ENCODE results near the gene BMERB1.
"Not testable (repeated sequence)": the region's sequence is repeated elsewhere in the genome, so short reads cannot be mapped to it uniquely, and the experiment has no call there.

Gene BMERB1

GRCh38 chr16:15464401-15465186, 30.2 kb downstream of the BMERB1 start:
- FAIRE-seq (no peak), DNase-seq (ENCODE audit: insufficient read length, low spot score) (no peak)
- no peak for TF ChIP-seq POLR2A (IDR thresholded peaks at IDR 0.05; ENCODE audit: low read depth, low read length)

GRCh38 chr16:15466131-15466530, 31.7 kb downstream of the BMERB1 start:
- TF ChIP-seq POLR2A (IDR thresholded peaks at IDR 0.05; ENCODE audit: low read depth, low read length) = no peak
- DNase-seq (ENCODE audit: insufficient read length, low spot score) (no peak), FAIRE-seq (no peak)

GRCh38 chr16:15466886-15467781, 32.7 kb downstream of the BMERB1 start:
- DNase-seq (ENCODE audit: insufficient read length, low spot score) (no peak), FAIRE-seq (peak; percentile 64)
- no peak for TF ChIP-seq POLR2A (IDR thresholded peaks at IDR 0.05; ENCODE audit: low read depth, low read length)

DNA sequence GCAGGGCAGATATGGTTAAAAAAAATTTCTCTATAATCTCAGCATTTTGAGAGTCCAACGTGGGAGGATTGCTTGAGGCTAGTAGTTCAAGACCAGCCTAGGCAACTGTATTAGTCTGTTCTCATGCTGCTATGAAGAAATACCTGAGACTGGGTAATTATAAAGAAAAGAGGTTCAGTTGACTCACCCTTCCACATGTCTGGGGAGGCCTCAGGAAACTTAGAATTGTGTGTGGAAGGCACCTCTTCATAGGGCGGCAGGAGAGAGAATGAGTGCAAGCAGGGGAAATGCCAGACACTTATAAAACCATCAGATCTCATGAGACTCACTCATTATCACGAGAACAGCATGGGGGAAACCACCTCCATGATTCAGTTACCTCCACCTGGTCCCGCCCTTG, 42.6 kb downstream of the BMERB1 start:
- DNase-seq (ENCODE audit: insufficient read length, low spot score); FAIRE-seq: not testable (repeated sequence)

- no peak for DNase-seq (ENCODE audit: insufficient read length, low spot score)
- no peak for FAIRE-seq
- TF ChIP-seq POLR2A (IDR thresholded peaks at IDR 0.05; ENCODE audit: low read depth, low read length) = no peak
Measured at GRCh38 chr16:15477802-15478201, 43.4 kb downstream of the BMERB1 start.

- DNase-seq (ENCODE audit: insufficient read length, low spot score) (peak; percentile 82), FAIRE-seq (peak; percentile 99)
- no peak for TF ChIP-seq POLR2A (IDR thresholded peaks at IDR 0.05; ENCODE audit: low read depth, low read length)
Measured at GRCh38 chr16:15482068-15482747, 47.8 kb downstream of the BMERB1 start.

- DNase-seq (ENCODE audit: insufficient read length, low spot score) (no peak), FAIRE-seq (no peak)
Measured at GRCh38 chr16:15482748-15483298, 48.4 kb downstream of the BMERB1 start.

DNA sequence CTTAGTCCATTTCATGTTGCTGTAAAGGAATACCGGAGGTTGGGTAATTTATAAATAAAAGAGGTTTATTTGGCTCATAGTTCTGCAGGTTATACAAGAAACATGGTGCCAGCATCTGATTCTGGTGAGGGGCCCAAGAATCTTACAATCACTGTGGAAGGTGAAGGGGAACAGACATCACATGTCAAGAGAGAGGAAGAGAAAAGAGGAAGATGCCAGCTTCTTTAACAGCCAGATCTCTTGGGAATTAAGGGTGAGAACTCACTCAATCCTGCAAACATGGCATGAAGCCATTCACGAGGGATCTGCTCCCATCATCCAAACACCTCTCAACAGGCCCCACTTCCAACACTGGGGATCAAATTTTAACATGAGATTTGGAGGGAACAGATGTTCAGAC, 49.5 kb downstream of the BMERB1 start:
- TF ChIP-seq POLR2A (IDR thresholded peaks at IDR 0.05; ENCODE audit: low read depth, low read length) = no peak
- DNase-seq (ENCODE audit: insufficient read length, low spot score) (no peak), FAIRE-seq (no peak)

More at GRCh38 chr16:15482748-15483298, 48.4 kb downstream of the BMERB1 start:
- TF ChIP-seq POLR2A (IDR thresholded peaks at IDR 0.05; ENCODE audit: low read depth, low read length) = no peak

GRCh38 chr16:15484662-15485061, 50.3 kb downstream of the BMERB1 start:
- FAIRE-seq (no peak), DNase-seq (ENCODE audit: insufficient read length, low spot score) (no peak)
- no peak for TF ChIP-seq POLR2A (IDR thresholded peaks at IDR 0.05; ENCODE audit: low read depth, low read length)

DNA sequence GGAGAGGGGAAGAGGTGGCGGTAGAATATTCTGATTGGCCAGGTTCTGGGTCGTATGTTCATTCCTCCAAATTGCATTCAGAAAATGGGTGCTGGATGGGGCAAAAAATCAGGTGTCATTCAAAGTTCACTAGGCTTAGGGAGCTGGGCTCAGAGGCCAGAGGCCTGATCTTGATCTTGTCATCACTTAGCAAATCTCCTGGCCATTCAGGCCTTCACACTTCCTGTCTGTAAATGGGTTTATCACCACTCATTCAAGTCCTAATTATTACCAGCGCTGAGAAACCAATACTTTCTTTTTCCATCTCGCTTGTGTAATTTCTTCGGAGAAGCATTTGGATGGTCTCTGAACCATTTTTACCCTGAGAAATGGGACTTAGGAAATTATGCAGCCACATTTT, 50.8 kb downstream of the BMERB1 start:
- TF ChIP-seq POLR2A (IDR thresholded peaks at IDR 0.05; ENCODE audit: low read depth, low read length) = no peak
- no peak for DNase-seq (ENCODE audit: insufficient read length, low spot score)
- no peak for FAIRE-seq

DNA sequence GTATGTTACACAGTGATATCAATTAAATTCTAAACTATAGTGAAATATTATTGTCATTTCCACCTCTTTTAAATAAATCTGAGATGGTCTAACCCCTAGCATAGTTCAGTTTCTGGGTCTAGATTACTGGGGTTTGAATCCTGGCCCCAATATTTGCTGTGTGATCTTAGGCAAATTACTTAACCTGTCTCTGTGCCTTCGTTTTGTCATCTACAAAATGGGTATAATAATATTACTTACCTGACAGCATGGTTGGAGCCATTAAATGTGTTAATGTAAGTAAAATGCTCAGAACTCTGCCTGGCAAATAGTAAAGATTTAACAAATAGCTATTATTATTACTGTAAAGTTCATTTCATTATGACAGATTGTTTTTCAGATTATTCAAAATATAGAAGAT, 52.3 kb downstream of the BMERB1 start:
- TF ChIP-seq POLR2A (IDR thresholded peaks at IDR 0.05; ENCODE audit: low read depth, low read length) = no peak
- FAIRE-seq (no peak), DNase-seq (ENCODE audit: insufficient read length, low spot score) (no peak)

DNA sequence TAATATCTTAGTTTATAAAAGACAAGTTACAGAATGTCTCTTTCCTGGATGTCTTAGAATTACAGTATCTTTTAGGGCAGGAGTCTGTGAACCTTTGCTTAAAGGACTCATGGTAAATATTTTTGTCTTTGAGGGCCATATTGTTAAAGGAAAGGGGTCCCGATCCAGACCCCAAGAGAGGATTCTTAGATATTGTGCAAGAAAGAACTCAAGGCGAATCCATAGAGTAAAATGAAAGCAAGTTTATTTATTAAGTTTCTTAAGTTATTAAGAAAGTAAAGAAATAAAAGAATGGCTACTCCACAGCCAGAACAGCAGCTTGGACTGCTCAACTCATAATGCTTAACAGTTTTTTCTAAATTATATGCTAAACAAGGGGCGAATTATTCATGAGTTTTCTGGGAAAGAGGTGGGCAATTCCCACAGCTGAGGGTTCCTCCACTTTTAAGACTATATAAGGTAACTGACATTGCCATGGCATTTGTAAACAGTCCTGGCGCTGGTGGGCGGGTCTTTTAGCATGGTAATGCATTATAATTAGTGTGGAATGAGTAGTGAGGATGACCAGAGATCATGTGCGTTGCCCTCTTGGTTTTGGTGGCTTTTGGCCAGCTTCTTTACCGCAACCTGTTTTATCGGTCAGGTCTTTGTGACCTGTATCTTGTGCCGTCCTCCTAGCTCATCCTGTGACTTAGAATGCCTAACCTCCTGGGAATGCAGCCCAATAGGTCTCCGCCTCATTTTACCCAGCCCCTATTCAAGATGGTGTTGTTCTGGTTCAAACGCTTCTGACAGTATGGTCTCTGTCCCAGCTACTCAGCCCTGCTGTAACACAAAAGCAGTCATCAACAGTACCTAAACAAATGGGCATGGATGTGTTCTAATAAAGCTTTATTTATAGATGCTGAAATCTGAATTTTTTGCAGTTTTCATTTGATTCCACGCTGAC, 53.2 kb downstream of the BMERB1 start:
- FAIRE-seq (no peak), DNase-seq (ENCODE audit: insufficient read length, low spot score) (no peak)
- no peak for TF ChIP-seq POLR2A (IDR thresholded peaks at IDR 0.05; ENCODE audit: low read depth, low read length)

GRCh38 chr16:15489016-15489415, 54.6 kb downstream of the BMERB1 start:
- TF ChIP-seq POLR2A (IDR thresholded peaks at IDR 0.05; ENCODE audit: low read depth, low read length) = no peak
- DNase-seq (ENCODE audit: insufficient read length, low spot score) (no peak), FAIRE-seq (no peak)

Measured in H54 (cell line).